Mesendoderm (in vitro differentiated cells): ENCODE data around the gene STIMATE.

Source experiments
- DNase-seq: peaks from one replicate; pipeline ENCODE4 v3.0.0; 2013
- H2AK5ac ChIP-seq: 2 replicates; pipeline ENCODE4 v1.6.1; 2013; ENCODE audit warnings: low read length, inconsistent platforms
- H2BK120ac ChIP-seq: 2 replicates; pipeline ENCODE4 v1.6.1; 2013; ENCODE audit warnings: low read depth, mild to moderate bottlenecking, low read length, moderate library complexity, mixed read lengths
- H2BK15ac ChIP-seq: replicated peaks from 2 replicates; pipeline ENCODE4 v1.6.1; 2013; ENCODE audit warnings: low read depth, mild to moderate bottlenecking, moderate library complexity
- H2BK5ac ChIP-seq: 2 replicates; pipeline ENCODE4 v1.6.1; 2013; ENCODE audit warnings: low read length, inconsistent platforms
- H3K18ac ChIP-seq: 2 replicates; pipeline ENCODE4 v1.6.1; 2013; ENCODE audit warnings: mild to moderate bottlenecking, low read length, mixed read lengths
- H3K23ac ChIP-seq: one replicate; pipeline ENCODE4 v1.6.1; 2013; ENCODE audit warnings: low read length
- H3K27ac ChIP-seq: 2 replicates; pipeline ENCODE4 v1.5.1; 2013; ENCODE audit warnings: low read depth, mild to moderate bottlenecking, inconsistent platforms, low read length, moderate library complexity
- H3K27me3 ChIP-seq: 2 replicates; pipeline ENCODE4 v1.6.1; 2013; ENCODE audit warnings: low read length, control low read depth, mild to moderate bottlenecking, inconsistent platforms; ENCODE audit not compliant: insufficient read depth, poor library complexity
- H3K36me3 ChIP-seq: 2 replicates; pipeline ENCODE4 v1.6.1; 2013; ENCODE audit warnings: low read length, inconsistent platforms; ENCODE audit not compliant: control insufficient read depth, insufficient read depth
- H3K4ac ChIP-seq: one replicate; pipeline ENCODE4 v1.6.1; 2013; ENCODE audit warnings: low read depth, mild to moderate bottlenecking, low read length, moderate library complexity
- H3K4me1 ChIP-seq: 2 replicates; pipeline ENCODE4 v1.6.1; 2013; ENCODE audit warnings: low read depth, low read length, inconsistent platforms; ENCODE audit not compliant: control insufficient read depth
- H3K4me2 ChIP-seq: 2 replicates; pipeline ENCODE4 v1.6.1; 2013; ENCODE audit warnings: low read length
- H3K4me3 ChIP-seq: 2 replicates; pipeline ENCODE4 v1.5.1; 2013; ENCODE audit warnings: mild to moderate bottlenecking, low read length
- H3K56ac ChIP-seq: one replicate; pipeline ENCODE4 v1.6.1; 2013; ENCODE audit warnings: low read length
- H3K79me1 ChIP-seq: 2 replicates; pipeline ENCODE4 v1.6.1; 2013; ENCODE audit warnings: low read length, inconsistent platforms
- H3K79me2 ChIP-seq: 2 replicates; pipeline ENCODE4 v1.6.1; 2013; ENCODE audit warnings: mild to moderate bottlenecking, low read length; ENCODE audit not compliant: control insufficient read depth, insufficient read depth
- H3K9ac ChIP-seq: 2 replicates; pipeline ENCODE4 v1.6.1; 2013; ENCODE audit warnings: low read length, inconsistent platforms
- H4K5ac ChIP-seq: one replicate; pipeline ENCODE4 v1.6.1; 2013; ENCODE audit warnings: low read length
- H4K8ac ChIP-seq: one replicate; pipeline ENCODE4 v1.6.1; 2013; ENCODE audit warnings: low read depth, mild to moderate bottlenecking, control low read depth, low read length, moderate library complexity
- WGBS: extraction: QIAGEN DNeasy Blood & Tissue Kit; methylation state at CpG from one replicate; pipeline ENCODE4 v1.1.7; 2013; ENCODE audit warnings: low lambda C conversion rate, missing lambda C conversion rate; ENCODE audit not compliant: insufficient coverage; ENCODE audit errors: extremely low coverage; 5-methylcytosine and 5-hydroxymethylcytosine counted together

Gene STIMATE

GRCh38 chr3:52930748-52931147 is 33.4 kb upstream of the STIMATE start:
- Histone ChIP-seq H2BK15ac (no peak overlapping the region), H4K5ac (no peak overlapping the region), H3K23ac (no peak overlapping the region), H2BK120ac (no peak overlapping the region), H2BK5ac (no peak overlapping the region), H3K27ac (no peak overlapping the region), H3K4ac (no peak overlapping the region), H3K56ac (no peak overlapping the region), H4K8ac (no peak overlapping the region), H3K18ac (no peak overlapping the region), H3K36me3 (no peaks in the 10 kb centered on the region), H2AK5ac (no peak overlapping the region), H3K4me1 (no peaks in the 10 kb centered on the region), H3K79me2 (no peaks in the 10 kb centered on the region), H3K4me3 (no peak overlapping the region), H3K79me1 (no peaks in the 10 kb centered on the region), H3K9ac (no peak overlapping the region), H3K27me3 (no peaks in the 10 kb centered on the region), H3K4me2 (no peak overlapping the region)
- WGBS: no CpG with 5 or more reads among the region's 3 CpGs
- no peak for DNase-seq

- no peak overlapping the region for H3K23ac ChIP-seq
- no CpG with 5 or more reads among the region's 2 CpGs for whole genome bisulfite sequencing
- H3K4me2 ChIP-seq: no peak overlapping the region
- no peak overlapping the region for H2BK5ac ChIP-seq
- H3K36me3 ChIP-seq: no peaks in the 10 kb centered on the region
- no peak overlapping the region for H2AK5ac ChIP-seq
- no peaks in the 10 kb centered on the region for H3K79me1 ChIP-seq
- H3K18ac ChIP-seq: no peak overlapping the region
- no peak overlapping the region for H2BK15ac ChIP-seq
- H3K9ac ChIP-seq: no peak overlapping the region
- H4K5ac ChIP-seq: no peak overlapping the region
- no peak overlapping the region for H3K4ac ChIP-seq
- H3K27ac ChIP-seq: no peak overlapping the region
- no peaks in the 10 kb centered on the region for H3K27me3 ChIP-seq
- no peak overlapping the region for H3K4me3 ChIP-seq
- H4K8ac ChIP-seq: no peak overlapping the region
- H2BK120ac ChIP-seq: no peak overlapping the region
- H3K4me1 ChIP-seq: no peaks in the 10 kb centered on the region
- DNase-seq: no peak
- H3K79me2 ChIP-seq: no peaks in the 10 kb centered on the region
- no peak overlapping the region for H3K56ac ChIP-seq
Observed at GRCh38 chr3:52926554-52926953, 29.2 kb upstream of the STIMATE start.

- no peak overlapping the region for H3K4me2 ChIP-seq
- H3K23ac ChIP-seq: no peak overlapping the region
- no peak overlapping the region for H3K4ac ChIP-seq
- H3K79me1 ChIP-seq: no peaks in the 10 kb centered on the region
- no peak overlapping the region for H3K56ac ChIP-seq
- no peak overlapping the region for H3K27ac ChIP-seq
- no peaks in the 10 kb centered on the region for H3K79me2 ChIP-seq
- no peak overlapping the region for H3K4me3 ChIP-seq
- no peaks in the 10 kb centered on the region for H3K27me3 ChIP-seq
- H4K5ac ChIP-seq: no peak overlapping the region
- no peak overlapping the region for H3K18ac ChIP-seq
- no peak overlapping the region for H2BK15ac ChIP-seq
- H2BK5ac ChIP-seq: no peak overlapping the region
- H3K4me1 ChIP-seq: no peaks in the 10 kb centered on the region
- H3K36me3 ChIP-seq: no peaks in the 10 kb centered on the region
- no peak for DNase-seq
- H2BK120ac ChIP-seq: no peak overlapping the region
- H2AK5ac ChIP-seq: no peak overlapping the region
- no peak overlapping the region for H3K9ac ChIP-seq
- no peak overlapping the region for H4K8ac ChIP-seq
- 100% methylated on average over 1 of the region's 6 CpGs for WGBS
Observed at GRCh38 chr3:52925405-52926313, 28.3 kb upstream of the STIMATE start.

- Histone ChIP-seq H3K18ac (no peak overlapping the region), H2BK5ac (no peak overlapping the region), H3K4ac (no peak overlapping the region), H4K8ac (no peak overlapping the region), H3K36me3 (no peaks in the 10 kb centered on the region), H3K4me3 (no peak overlapping the region), H2BK120ac (no peak overlapping the region), H2BK15ac (no peak overlapping the region), H3K4me2 (no peak overlapping the region), H3K27me3 (no peaks in the 10 kb centered on the region), H2AK5ac (no peak overlapping the region), H3K56ac (no peak overlapping the region), H3K27ac (no peak overlapping the region), H3K23ac (no peak overlapping the region), H3K4me1 (no peaks in the 10 kb centered on the region), H3K9ac (no peak overlapping the region), H3K79me2 (no peaks in the 10 kb centered on the region), H4K5ac (no peak overlapping the region), H3K79me1 (no peaks in the 10 kb centered on the region)
- no peak for DNase-seq
- WGBS: no CpG with 5 or more reads among the region's 2 CpGs
Observed at GRCh38 chr3:52923963-52924362, 26.6 kb upstream of the STIMATE start.

DNA sequence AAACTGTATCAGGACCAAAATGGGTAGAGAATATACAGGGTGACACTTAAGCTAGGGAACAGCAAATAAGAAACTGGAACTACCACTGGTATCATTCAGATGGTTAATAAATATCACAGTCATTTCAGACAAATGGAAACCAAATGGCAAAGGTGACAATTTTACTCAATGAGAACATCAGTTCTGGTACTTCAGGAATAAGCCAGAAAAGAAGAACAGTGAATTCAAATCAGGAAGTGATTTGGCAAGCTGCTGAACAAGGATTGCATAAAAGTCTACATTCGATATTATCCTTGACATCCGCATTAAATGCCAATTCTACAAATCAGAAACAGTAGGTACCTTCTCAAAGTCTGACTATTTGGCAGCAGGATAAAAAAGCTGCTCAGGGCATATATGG is 23.5 kb upstream of the STIMATE start:
- no peak overlapping the region for H3K18ac ChIP-seq
- H2BK5ac ChIP-seq: no peak overlapping the region
- no peak overlapping the region for H3K56ac ChIP-seq
- no peaks in the 10 kb centered on the region for H3K27me3 ChIP-seq
- H4K5ac ChIP-seq: no peak overlapping the region
- no peak overlapping the region for H3K27ac ChIP-seq
- H4K8ac ChIP-seq: no peak overlapping the region
- no peak overlapping the region for H3K9ac ChIP-seq
- H2AK5ac ChIP-seq: no peak overlapping the region
- no CpG with 5 or more reads among the region's 2 CpGs for WGBS
- H3K79me1 ChIP-seq: no peaks in the 10 kb centered on the region
- H3K79me2 ChIP-seq: no peaks in the 10 kb centered on the region
- DNase-seq: no peak
- no peak overlapping the region for H3K4me3 ChIP-seq
- no peak overlapping the region for H3K4ac ChIP-seq
- H2BK120ac ChIP-seq: no peak overlapping the region
- no peak overlapping the region for H3K23ac ChIP-seq
- H3K4me1 ChIP-seq: no peaks in the 10 kb centered on the region
- H2BK15ac ChIP-seq: no peak overlapping the region
- no peaks in the 10 kb centered on the region for H3K36me3 ChIP-seq
- no peak overlapping the region for H3K4me2 ChIP-seq

- Histone ChIP-seq H4K5ac (no peak overlapping the region), H2AK5ac (no peak overlapping the region), H3K4me1 (no peaks in the 10 kb centered on the region), H3K79me2 (no peaks in the 10 kb centered on the region), H2BK120ac (no peak overlapping the region), H3K4me2 (no peak overlapping the region), H3K4me3 (no peak overlapping the region), H2BK15ac (no peak overlapping the region), H3K27ac (no peak overlapping the region), H3K4ac (no peak overlapping the region), H3K23ac (no peak overlapping the region), H3K79me1 (no peaks in the 10 kb centered on the region), H4K8ac (no peak overlapping the region), H3K36me3 (no peaks in the 10 kb centered on the region), H2BK5ac (no peak overlapping the region), H3K56ac (no peak overlapping the region), H3K18ac (no peak overlapping the region), H3K27me3 (no peaks in the 10 kb centered on the region), H3K9ac (no peak overlapping the region)
- no CpG with 5 or more reads among the region's 3 CpGs for WGBS
- no peak for DNase-seq
Observed at GRCh38 chr3:52917044-52917443, 19.7 kb upstream of the STIMATE start.
